HEK293 (cell line): Measurements from ENCODE around the gene ZSWIM1.

Experiments
- GLIS1 ChIP-seq: fragments of 450-650 bp; formaldehyde crosslinking; IDR thresholded peaks from 2 replicates; pipeline ENCODE4 v1.5.1; 2016; ENCODE audit warnings: missing biosample characterization, missing genetic modification characterization
- GLIS2 ChIP-seq: fragments of 450-650 bp; formaldehyde crosslinking; IDR thresholded peaks from 2 replicates; pipeline ENCODE4 v1.5.1; 2016; ENCODE audit warnings: missing biosample characterization, missing genetic modification characterization
- HOXC10 ChIP-seq: sonication (generic); formaldehyde crosslinking; IDR thresholded peaks from 2 replicates; pipeline ENCODE4 v1.8.1; 2023; ENCODE audit warnings: mild to moderate bottlenecking, missing genetic modification reagents
- MZF1 ChIP-seq: fragments of 450-650 bp; formaldehyde crosslinking; IDR thresholded peaks from 2 replicates; pipeline ENCODE4 v1.5.1; 2017; ENCODE audit warnings: missing biosample characterization, missing genetic modification characterization, borderline replicate concordance
- SCRT2 ChIP-seq: fragments of 450-650 bp; formaldehyde crosslinking; IDR thresholded peaks from 2 replicates; pipeline ENCODE4 v1.5.1; 2016; ENCODE audit warnings: missing biosample characterization, missing genetic modification characterization
- SP3 ChIP-seq: fragments of 450-650 bp; formaldehyde crosslinking; IDR thresholded peaks from 2 replicates; pipeline ENCODE4 v1.5.1; 2016; ENCODE audit warnings: missing biosample characterization, missing genetic modification characterization
- WT1 ChIP-seq: fragments of 450-650 bp; formaldehyde crosslinking; IDR thresholded peaks from 2 replicates; pipeline ENCODE4 v1.5.1; 2016; ENCODE audit warnings: missing biosample characterization, missing genetic modification characterization
- ZEB2 ChIP-seq: fragments of 450-650 bp; formaldehyde crosslinking; IDR thresholded peaks from 2 replicates; pipeline ENCODE4 v1.5.1; 2016; ENCODE audit warnings: missing biosample characterization, missing genetic modification characterization
- ZFP3 ChIP-seq: fragments of 450-650 bp; formaldehyde crosslinking; IDR thresholded peaks from 2 replicates; pipeline ENCODE4 v1.5.1; 2016; ENCODE audit warnings: low read depth, missing biosample characterization, missing genetic modification characterization
- ZNF140 ChIP-seq: fragments of 450-650 bp; formaldehyde crosslinking; IDR thresholded peaks from 2 replicates; pipeline ENCODE4 v1.5.1; 2016; ENCODE audit warnings: missing biosample characterization, missing genetic modification characterization
- ZNF2 ChIP-seq: fragments of 450-650 bp; formaldehyde crosslinking; IDR thresholded peaks from 2 replicates; pipeline ENCODE4 v1.5.1; 2016; ENCODE audit warnings: missing biosample characterization, missing genetic modification characterization
- ZNF202 ChIP-seq: fragments of 450-650 bp; formaldehyde crosslinking; IDR thresholded peaks from 2 replicates; pipeline ENCODE4 v1.5.1; 2016; ENCODE audit warnings: missing biosample characterization, missing genetic modification characterization, borderline replicate concordance
- ZNF24 ChIP-seq: fragments of 450-650 bp; formaldehyde crosslinking; IDR thresholded peaks from 2 replicates; pipeline ENCODE4 v1.5.1; 2016; ENCODE audit warnings: missing biosample characterization, missing genetic modification characterization
- ZNF292 ChIP-seq: fragments of 450-650 bp; formaldehyde crosslinking; IDR thresholded peaks from 2 replicates; pipeline ENCODE4 v1.5.1; 2016; ENCODE audit warnings: low read depth, missing biosample characterization, missing genetic modification characterization, borderline replicate concordance
- ZNF350 ChIP-seq: fragments of 450-650 bp; formaldehyde crosslinking; IDR thresholded peaks from 2 replicates; pipeline ENCODE4 v1.5.0; 2017; ENCODE audit warnings: missing biosample characterization, mild to moderate bottlenecking, missing genetic modification characterization
- ZNF391 ChIP-seq: fragments of 450-650 bp; formaldehyde crosslinking; IDR thresholded peaks from 2 replicates; pipeline ENCODE4 v1.5.1; 2016; ENCODE audit warnings: low read depth, missing biosample characterization, missing genetic modification characterization, borderline replicate concordance
- ZNF426 ChIP-seq: fragments of 450-650 bp; formaldehyde crosslinking; IDR thresholded peaks from 2 replicates; pipeline ENCODE4 v1.5.1; 2017; ENCODE audit warnings: missing biosample characterization, missing genetic modification characterization, mild to moderate bottlenecking, inconsistent platforms, moderate library complexity
- ZNF501 ChIP-seq: fragments of 450-650 bp; formaldehyde crosslinking; IDR thresholded peaks from 2 replicates; pipeline ENCODE4 v1.5.1; 2016; ENCODE audit warnings: missing biosample characterization, missing genetic modification characterization
- ZNF529 ChIP-seq: fragments of 450-650 bp; formaldehyde crosslinking; IDR thresholded peaks from 2 replicates; pipeline ENCODE4 v1.5.1; 2017; ENCODE audit warnings: missing genetic modification characterization, missing biosample characterization; ENCODE audit not compliant: insufficient replicate concordance
- ZNF558 ChIP-seq: fragments of 450-650 bp; formaldehyde crosslinking; IDR thresholded peaks from 2 replicates; pipeline ENCODE4 v1.5.1; 2016; ENCODE audit warnings: missing biosample characterization, missing genetic modification characterization
- ZNF658 ChIP-seq: fragments of 450-650 bp; formaldehyde crosslinking; IDR thresholded peaks from 2 replicates; pipeline ENCODE4; 2016; ENCODE audit warnings: missing biosample characterization, missing genetic modification characterization
- TF ChIP-seq, protein P1 (sequence below): fragments of 450-650 bp; formaldehyde crosslinking; IDR thresholded peaks from 2 replicates; pipeline ENCODE4 v1.5.1; 2016; ENCODE audit warnings: missing biosample characterization, missing genetic modification characterization, low read depth
- TF ChIP-seq, protein P2 (sequence below): fragments of 450-650 bp; formaldehyde crosslinking; IDR thresholded peaks from 2 replicates; pipeline ENCODE4 v1.5.1; 2017; ENCODE audit warnings: missing biosample characterization, mild to moderate bottlenecking, missing genetic modification characterization, moderate library complexity
- TF ChIP-seq, protein P3 (sequence below): fragments of 450-650 bp; formaldehyde crosslinking; IDR thresholded peaks from 2 replicates; pipeline ENCODE4 v1.5.1; 2016; ENCODE audit warnings: missing biosample characterization, missing genetic modification characterization
- TF ChIP-seq, protein P4 (sequence below): fragments of 450-650 bp; formaldehyde crosslinking; IDR thresholded peaks from 2 replicates; pipeline ENCODE4 v1.5.1; 2016; ENCODE audit warnings: missing biosample characterization, missing genetic modification characterization

ZSWIM1 gene

DNA sequence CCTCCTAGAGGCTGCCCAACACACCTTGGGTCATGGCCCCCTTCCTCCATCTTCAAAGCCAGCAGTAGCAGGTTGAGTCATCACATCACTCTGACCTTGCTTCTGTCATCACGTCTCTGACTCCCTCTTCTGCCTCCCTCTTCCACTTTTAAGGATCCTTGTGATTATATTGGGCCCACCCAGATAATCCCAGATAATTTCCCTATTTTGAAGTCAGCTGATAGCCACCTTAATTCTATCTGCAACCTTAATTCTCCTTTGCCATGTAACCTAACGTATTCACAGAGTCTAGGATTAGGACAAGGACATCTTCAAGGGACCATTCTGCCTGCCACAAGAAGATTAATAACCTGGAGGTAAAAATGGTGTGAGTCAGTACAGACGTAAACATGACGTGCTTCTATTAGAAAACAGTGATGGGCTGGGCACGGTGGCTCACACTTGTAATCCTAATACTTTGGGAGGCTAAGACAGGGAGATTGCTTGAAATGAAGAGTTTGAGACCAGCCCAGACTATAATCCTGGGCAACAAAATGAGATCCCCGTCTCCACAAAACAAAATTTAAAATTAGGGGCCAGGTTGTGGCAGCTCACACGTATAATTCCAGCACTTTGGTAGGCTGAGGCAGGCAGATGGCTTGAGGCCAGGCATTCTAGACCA lies 20.3 kb upstream of the ZSWIM1 start (continued):
- TF ChIP-seq, protein P1, sequence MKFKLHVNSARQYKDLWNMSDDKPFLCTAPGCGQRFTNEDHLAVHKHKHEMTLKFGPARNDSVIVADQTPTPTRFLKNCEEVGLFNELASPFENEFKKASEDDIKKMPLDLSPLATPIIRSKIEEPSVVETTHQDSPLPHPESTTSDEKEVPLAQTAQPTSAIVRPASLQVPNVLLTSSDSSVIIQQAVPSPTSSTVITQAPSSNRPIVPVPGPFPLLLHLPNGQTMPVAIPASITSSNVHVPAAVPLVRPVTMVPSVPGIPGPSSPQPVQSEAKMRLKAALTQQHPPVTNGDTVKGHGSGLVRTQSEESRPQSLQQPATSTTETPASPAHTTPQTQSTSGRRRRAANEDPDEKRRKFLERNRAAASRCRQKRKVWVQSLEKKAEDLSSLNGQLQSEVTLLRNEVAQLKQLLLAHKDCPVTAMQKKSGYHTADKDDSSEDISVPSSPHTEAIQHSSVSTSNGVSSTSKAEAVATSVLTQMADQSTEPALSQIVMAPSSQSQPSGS (tag by site-specific recombination): peak; percentile 28; the same call in 1 of the 2 replicates
- TF ChIP-seq, protein P2, sequence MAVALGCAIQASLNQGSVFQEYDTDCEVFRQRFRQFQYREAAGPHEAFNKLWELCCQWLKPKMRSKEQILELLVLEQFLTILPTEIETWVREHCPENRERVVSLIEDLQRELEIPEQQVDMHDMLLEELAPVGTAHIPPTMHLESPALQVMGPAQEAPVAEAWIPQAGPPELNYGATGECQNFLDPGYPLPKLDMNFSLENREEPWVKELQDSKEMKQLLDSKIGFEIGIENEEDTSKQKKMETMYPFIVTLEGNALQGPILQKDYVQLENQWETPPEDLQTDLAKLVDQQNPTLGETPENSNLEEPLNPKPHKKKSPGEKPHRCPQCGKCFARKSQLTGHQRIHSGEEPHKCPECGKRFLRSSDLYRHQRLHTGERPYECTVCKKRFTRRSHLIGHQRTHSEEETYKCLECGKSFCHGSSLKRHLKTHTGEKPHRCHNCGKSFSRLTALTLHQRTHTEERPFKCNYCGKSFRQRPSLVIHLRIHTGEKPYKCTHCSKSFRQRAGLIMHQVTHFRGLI (tag by site-specific recombination): no peak
- TF ChIP-seq ZNF350: no peak
- no peak for TF ChIP-seq ZNF292 (tag by site-specific recombination)
- peak; percentile 56; the same call in 1 of the 2 replicates for TF ChIP-seq ZEB2 (tag by site-specific recombination)
- TF ChIP-seq SP3: no peak
- no peak for TF ChIP-seq ZNF140 (tag by site-specific recombination)
- no peak for TF ChIP-seq GLIS1 (tag by site-specific recombination)
- no peak for TF ChIP-seq ZNF202 (tag by site-specific recombination)
- no peak for TF ChIP-seq ZFP3
- TF ChIP-seq MZF1: no peak
- TF ChIP-seq WT1 (tag by site-specific recombination): peak; percentile 78
- TF ChIP-seq ZNF24: no peak
- TF ChIP-seq ZNF529: no peak
- TF ChIP-seq GLIS2 (tag by site-specific recombination): 0 out of 2 replicates have a peak, but pooled peaks have one; percentile 18
- 0 out of 2 replicates have a peak, but pooled peaks have one; percentile 11 for TF ChIP-seq ZNF391
- TF ChIP-seq, protein P3, sequence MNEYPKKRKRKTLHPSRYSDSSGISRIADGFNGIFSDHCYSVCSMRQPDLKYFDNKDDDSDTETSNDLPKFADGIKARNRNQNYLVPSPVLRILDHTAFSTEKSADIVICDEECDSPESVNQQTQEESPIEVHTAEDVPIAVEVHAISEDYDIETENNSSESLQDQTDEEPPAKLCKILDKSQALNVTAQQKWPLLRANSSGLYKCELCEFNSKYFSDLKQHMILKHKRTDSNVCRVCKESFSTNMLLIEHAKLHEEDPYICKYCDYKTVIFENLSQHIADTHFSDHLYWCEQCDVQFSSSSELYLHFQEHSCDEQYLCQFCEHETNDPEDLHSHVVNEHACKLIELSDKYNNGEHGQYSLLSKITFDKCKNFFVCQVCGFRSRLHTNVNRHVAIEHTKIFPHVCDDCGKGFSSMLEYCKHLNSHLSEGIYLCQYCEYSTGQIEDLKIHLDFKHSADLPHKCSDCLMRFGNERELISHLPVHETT: peak; percentile 71
- TF ChIP-seq HOXC10 (CRISPR knock-in tag): no peak
- TF ChIP-seq ZNF501 (tag by site-specific recombination): no peak
- TF ChIP-seq ZNF558 (tag by site-specific recombination): no peak
- no peak for TF ChIP-seq ZNF426
- no peak for TF ChIP-seq ZNF658 (tag by site-specific recombination)
- TF ChIP-seq SCRT2 (tag by site-specific recombination): no peak
- TF ChIP-seq, protein P4, sequence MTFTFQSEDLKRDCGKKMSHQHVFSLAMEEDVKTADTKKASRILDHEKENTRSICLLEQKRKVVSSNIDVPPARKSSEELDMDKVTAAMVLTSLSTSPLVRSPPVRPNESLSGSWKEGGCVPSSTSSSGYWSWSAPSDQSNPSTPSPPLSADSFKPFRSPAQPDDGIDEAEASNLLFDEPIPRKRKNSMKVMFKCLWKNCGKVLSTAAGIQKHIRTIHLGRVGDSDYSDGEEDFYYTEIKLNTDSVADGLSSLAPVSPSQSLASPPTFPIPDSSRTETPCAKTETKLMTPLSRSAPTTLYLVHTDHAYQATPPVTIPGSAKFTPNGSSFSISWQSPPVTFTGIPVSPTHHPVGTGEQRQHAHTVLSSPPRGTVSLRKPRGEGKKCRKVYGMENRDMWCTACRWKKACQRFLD (tag by site-specific recombination): no peak
- TF ChIP-seq ZNF2 (tag by site-specific recombination): no peak
